H9 (cell line): Measurements from ENCODE around the gene RNF217. TPM values are rescaled to one million over a fixed set of nuclear protein-coding genes. Genes with fewer than 3 reads are reported as not detected.

Source experiments
- DNase-seq: peaks from one replicate; pipeline ENCODE4 v3.0.0-alpha.2; 2017
- H2AFZ ChIP-seq: one replicate; pipeline ENCODE4 v1.6.1; 2013; ENCODE audit warnings: mild to moderate bottlenecking, low read length, control low read depth, moderate library complexity
- H2AK5ac ChIP-seq: 2 replicates; pipeline ENCODE4 v1.6.1; 2013; ENCODE audit warnings: low read length, control low read depth, mixed read lengths; ENCODE audit not compliant: insufficient read length
- H2BK120ac ChIP-seq: one replicate; pipeline ENCODE4 v1.6.1; 2013; ENCODE audit warnings: low read depth, mild to moderate bottlenecking, low read length, control low read depth, inconsistent platforms; ENCODE audit not compliant: poor library complexity, severe bottlenecking
- H2BK12ac ChIP-seq: 2 replicates; pipeline ENCODE4 v1.6.1; 2013; ENCODE audit warnings: low read length, control low read depth, mixed read lengths, low read depth; ENCODE audit not compliant: insufficient read length
- H2BK15ac ChIP-seq: 2 replicates; pipeline ENCODE4 v1.6.1; 2013; ENCODE audit warnings: low read depth, low read length, control low read depth
- H2BK20ac ChIP-seq: one replicate; pipeline ENCODE4 v1.6.1; 2013; ENCODE audit warnings: low read depth, mild to moderate bottlenecking, low read length, control low read depth, inconsistent platforms; ENCODE audit not compliant: poor library complexity, severe bottlenecking
- H2BK5ac ChIP-seq: 2 replicates; pipeline ENCODE4 v1.6.1; 2013; ENCODE audit warnings: low read length, control low read depth, mixed read lengths; ENCODE audit not compliant: insufficient read length
- H3K14ac ChIP-seq: 2 replicates; pipeline ENCODE4 v1.6.1; 2013; ENCODE audit warnings: low read length, control low read depth; ENCODE audit not compliant: insufficient read depth
- H3K18ac ChIP-seq: 2 replicates; pipeline ENCODE4 v1.6.1; 2013; ENCODE audit warnings: low read depth, mild to moderate bottlenecking, mixed read lengths, low read length, control low read depth; ENCODE audit not compliant: insufficient read length
- H3K23ac ChIP-seq: 2 replicates; pipeline ENCODE4 v1.6.1; 2013; ENCODE audit warnings: low read length, control low read depth, mixed read lengths, low read depth; ENCODE audit not compliant: insufficient read length
- H3K23me2 ChIP-seq: 2 replicates; pipeline ENCODE4 v1.6.1; 2013; ENCODE audit warnings: low read depth, mild to moderate bottlenecking, mixed read lengths, low read length, control low read depth; ENCODE audit not compliant: insufficient read length, poor library complexity, severe bottlenecking
- H3K27ac ChIP-seq: 2 replicates; pipeline ENCODE4 v1.5.1; 2013; ENCODE audit warnings: low read length, control low read depth, mixed read lengths, low read depth; ENCODE audit not compliant: insufficient read length
- H3K27me3 ChIP-seq: 2 replicates; pipeline ENCODE4 v1.6.1; 2013; ENCODE audit warnings: low read length, control low read depth, inconsistent platforms; ENCODE audit not compliant: insufficient read depth
- H3K4ac ChIP-seq: 2 replicates; pipeline ENCODE4 v1.6.1; 2013; ENCODE audit warnings: low read depth, mild to moderate bottlenecking, control low read depth, inconsistent platforms, low read length, moderate library complexity
- H3K4me1 ChIP-seq: 2 replicates; pipeline ENCODE4 v1.6.1; 2013; ENCODE audit warnings: low read length, control low read depth, inconsistent platforms; ENCODE audit not compliant: insufficient read depth
- H3K4me2 ChIP-seq: 2 replicates; pipeline ENCODE4 v1.6.1; 2013; ENCODE audit warnings: low read length, control low read depth, mixed read lengths; ENCODE audit not compliant: insufficient read length, insufficient read depth
- H3K56ac ChIP-seq: 2 replicates; pipeline ENCODE4 v1.6.1; 2013; ENCODE audit warnings: low read depth, mild to moderate bottlenecking, mixed read lengths, low read length, control low read depth; ENCODE audit not compliant: insufficient read length
- H3K79me1 ChIP-seq: 2 replicates; pipeline ENCODE4 v1.6.1; 2013; ENCODE audit warnings: low read depth, mild to moderate bottlenecking, moderate library complexity, low read length, control low read depth, inconsistent platforms; ENCODE audit not compliant: insufficient read depth, poor library complexity, severe bottlenecking
- H3K79me2 ChIP-seq: 2 replicates; pipeline ENCODE4 v1.6.1; 2013; ENCODE audit warnings: low read length, control low read depth, inconsistent platforms; ENCODE audit not compliant: insufficient read depth
- H3K9ac ChIP-seq: 2 replicates; pipeline ENCODE4 v1.6.1; 2013; ENCODE audit warnings: low read length, control low read depth, mixed read lengths; ENCODE audit not compliant: insufficient read length; ENCODE audit errors: extremely low read depth
- H3K9me3 ChIP-seq: one replicate; pipeline ENCODE4 v1.6.1; 2013; ENCODE audit warnings: low read depth, low read length, inconsistent platforms; ENCODE audit not compliant: control insufficient read depth
- H3T11ph ChIP-seq: one replicate; pipeline ENCODE4 v1.6.1; 2013; ENCODE audit warnings: mild to moderate bottlenecking, low read length, control low read depth, inconsistent platforms
- H4K20me1 ChIP-seq: one replicate; pipeline ENCODE4 v1.6.1; 2013; ENCODE audit not compliant: control insufficient read depth, insufficient read length, insufficient read depth
- H4K5ac ChIP-seq: 2 replicates; pipeline ENCODE4 v1.6.1; 2013; ENCODE audit warnings: low read depth, mild to moderate bottlenecking, mixed read lengths, low read length, control low read depth; ENCODE audit not compliant: insufficient read length
- H4K8ac ChIP-seq: replicated peaks from 2 replicates; pipeline ENCODE4 v1.6.1; 2013; ENCODE audit warnings: low read length, control low read depth, mixed read lengths, low read depth; ENCODE audit not compliant: insufficient read length
- H4K91ac ChIP-seq: 2 replicates; pipeline ENCODE4 v1.6.1; 2013; ENCODE audit warnings: low read depth, mild to moderate bottlenecking, moderate library complexity, mixed read lengths, low read length, control low read depth; ENCODE audit not compliant: insufficient read length
- H3K27ac Mint-ChIP-seq, 3 experiments: 2 replicates in 2 of 3; 3 replicates in 1 of 3; pipeline ENCODE4 v1.8.0; 2020 to 2021; ENCODE audit warnings: mixed read lengths in 3 of 3, mild to moderate bottlenecking in 1 of 3, moderate library complexity in 1 of 3
- H3K27me3 Mint-ChIP-seq: 2 replicates; pipeline ENCODE4 v1.8.0; 2021; ENCODE audit warnings: low read depth, mild to moderate bottlenecking, moderate library complexity, mixed read lengths
- H3K36me3 Mint-ChIP-seq, 3 experiments: 2 replicates in 2 of 3; 3 replicates in 1 of 3; pipeline ENCODE4 v1.8.0; 2020 to 2021; ENCODE audit warnings: low read depth in 3 of 3, mixed read lengths in 3 of 3; ENCODE audit not compliant: insufficient read depth in 1 of 3
- H3K4me1 Mint-ChIP-seq, 2 experiments: 2 replicates each; pipeline ENCODE4 v1.8.0; 2020; ENCODE audit warnings: mixed read lengths in 2 of 2
- H3K4me3 Mint-ChIP-seq, 2 experiments: 2 replicates in 1 of 2; 3 replicates in 1 of 2; pipeline ENCODE4 v1.8.0; 2020 to 2021; ENCODE audit warnings: mild to moderate bottlenecking in 2 of 2, mixed read lengths in 2 of 2, moderate library complexity in 1 of 2
- H3K9me3 Mint-ChIP-seq, 2 experiments: 2 replicates in 1 of 2; 3 replicates in 1 of 2; pipeline ENCODE4 v1.8.0; 2020; ENCODE audit warnings: mild to moderate bottlenecking in 2 of 2, mixed read lengths in 2 of 2, moderate library complexity in 1 of 2
- WGBS: extraction: QIAGEN DNeasy Blood & Tissue Kit; methylation state at CpG from one replicate; pipeline ENCODE4 v1.1.7; 2013; ENCODE audit warnings: missing lambda C conversion rate, low lambda C conversion rate, mixed read lengths; ENCODE audit not compliant: insufficient read length; ENCODE audit errors: extremely low coverage; 5-methylcytosine and 5-hydroxymethylcytosine counted together
- total RNA-seq: library from RNA; stranded (reverse); gene quantifications from 2 replicates; pipeline ENCODE4 v1.2.1, GENCODE V29; 2021
- TF ChIP-seq, protein P1 (sequence below): fragments of 200-600 bp; sonication (generic); conservative IDR thresholded peaks from 3 replicates; pipeline ENCODE4 v1.8.0; 2021; ENCODE audit warnings: antibody characterized with exemption, mild to moderate bottlenecking

The RNF217 gene
- total RNA-seq, 1 experiment from 2014 or later, result 9.6 TPM

DNA sequence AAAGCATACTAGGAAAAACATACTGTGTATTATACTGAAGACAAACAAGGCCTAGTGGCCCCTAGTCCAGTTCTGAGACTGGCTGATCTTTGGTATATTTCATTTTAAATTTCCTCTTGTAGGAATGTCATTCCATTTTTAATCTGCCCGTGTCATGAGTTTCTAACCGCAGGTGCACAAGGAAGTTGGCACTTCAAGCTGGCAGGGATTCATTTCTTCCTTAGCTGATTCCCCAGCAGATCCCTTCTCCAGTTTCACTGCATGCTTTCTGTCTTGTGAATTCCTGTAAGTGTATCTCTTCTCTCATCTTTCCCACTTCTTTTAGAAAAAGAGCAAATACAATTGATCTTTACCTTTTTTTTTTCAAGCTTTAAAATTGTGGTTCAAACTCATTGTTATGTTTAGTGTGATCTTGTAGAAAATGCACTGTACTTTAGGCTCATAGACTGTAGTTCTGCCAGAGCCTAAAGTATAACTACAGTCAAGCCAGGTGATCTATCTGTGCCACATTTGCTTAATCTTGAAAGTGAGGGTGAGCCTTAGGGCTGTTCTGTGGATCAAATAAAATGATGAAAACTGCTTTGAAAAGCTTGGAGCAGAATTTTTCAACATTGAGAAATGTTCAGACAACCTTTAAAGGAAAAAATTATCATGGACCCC is 37.0 kb downstream of the RNF217 start:
- Histone ChIP-seq H2BK12ac (no peak overlapping the region), H3K9me3 (no peaks in the 10 kb centered on the region), H2AK5ac (no peak overlapping the region), H4K91ac (no peak overlapping the region), H2BK15ac (no peak overlapping the region), H3K79me2 (no peaks in the 10 kb centered on the region), H2BK5ac (no peak overlapping the region), H3K23me2 (no peaks in the 10 kb centered on the region), H3K9ac (no peak overlapping the region), H3K56ac (no peak overlapping the region), H4K20me1 (no peaks in the 10 kb centered on the region), H3K27ac (no peak overlapping the region), H4K8ac (no peak overlapping the region), H3K18ac (no peak overlapping the region), H3K14ac (no peak overlapping the region), H3K23ac (no peak overlapping the region), H3K4me2 (no peak overlapping the region), H2BK20ac (no peak overlapping the region), H2BK120ac (no peak overlapping the region), H3K4me1 (no peaks in the 10 kb centered on the region; the same call in 1 of the 2 replicates), H4K5ac (no peak overlapping the region), H3K79me1 (no peaks in the 10 kb centered on the region), H3K27me3 (no peaks in the 10 kb centered on the region), H2AFZ (no peak overlapping the region), H3K4ac (no peak overlapping the region), H3T11ph (no peak overlapping the region)
- Mint-ChIP-seq H3K4me1 (peaks cover 18 to 20% of the 10 kb centered on the region in 2 experiments), H3K9me3 (no peaks in the 10 kb centered on the region), H3K4me3 (no peak overlapping the region), H3K27ac (peak overlapping the region in 1 of 3 experiments; percentile 16; a peak in 1 of 7 replicates), H3K27me3 (no peaks in the 10 kb centered on the region), H3K36me3 (no peaks in the 10 kb centered on the region)
- DNase-seq, result no peak
- no CpG with 5 or more reads among the region's 2 CpGs for WGBS
- TF ChIP-seq, protein P1, sequence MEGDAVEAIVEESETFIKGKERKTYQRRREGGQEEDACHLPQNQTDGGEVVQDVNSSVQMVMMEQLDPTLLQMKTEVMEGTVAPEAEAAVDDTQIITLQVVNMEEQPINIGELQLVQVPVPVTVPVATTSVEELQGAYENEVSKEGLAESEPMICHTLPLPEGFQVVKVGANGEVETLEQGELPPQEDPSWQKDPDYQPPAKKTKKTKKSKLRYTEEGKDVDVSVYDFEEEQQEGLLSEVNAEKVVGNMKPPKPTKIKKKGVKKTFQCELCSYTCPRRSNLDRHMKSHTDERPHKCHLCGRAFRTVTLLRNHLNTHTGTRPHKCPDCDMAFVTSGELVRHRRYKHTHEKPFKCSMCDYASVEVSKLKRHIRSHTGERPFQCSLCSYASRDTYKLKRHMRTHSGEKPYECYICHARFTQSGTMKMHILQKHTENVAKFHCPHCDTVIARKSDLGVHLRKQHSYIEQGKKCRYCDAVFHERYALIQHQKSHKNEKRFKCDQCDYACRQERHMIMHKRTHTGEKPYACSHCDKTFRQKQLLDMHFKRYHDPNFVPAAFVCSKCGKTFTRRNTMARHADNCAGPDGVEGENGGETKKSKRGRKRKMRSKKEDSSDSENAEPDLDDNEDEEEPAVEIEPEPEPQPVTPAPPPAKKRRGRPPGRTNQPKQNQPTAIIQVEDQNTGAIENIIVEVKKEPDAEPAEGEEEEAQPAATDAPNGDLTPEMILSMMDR, result no peak
